HFF-Myc (cell line): ENCODE measurements around the gene HOXB9.
A peak's percentile ranks its signal among the peaks of the same experiment; 100 is the strongest.

Experiments
- DNase-seq: peaks from one replicate; pipeline ENCODE4 v3.0.0-alpha.2; 2011; ENCODE audit warnings: low read depth; ENCODE audit errors: extremely low read depth
- H3K4me3 ChIP-seq: replicated peaks from 2 replicates; pipeline ENCODE4 v1.5.1; 2011; ENCODE audit warnings: low read depth, mild to moderate bottlenecking, control low read depth, low read length
- TF ChIP-seq, protein P1 (sequence below): IDR thresholded peaks from 2 replicates; pipeline ENCODE4 v1.5.1; 2012; ENCODE audit warnings: mild to moderate bottlenecking, low read depth, low read length, control low read depth; ENCODE audit errors: missing control alignments

The HOXB9 gene

DNA sequence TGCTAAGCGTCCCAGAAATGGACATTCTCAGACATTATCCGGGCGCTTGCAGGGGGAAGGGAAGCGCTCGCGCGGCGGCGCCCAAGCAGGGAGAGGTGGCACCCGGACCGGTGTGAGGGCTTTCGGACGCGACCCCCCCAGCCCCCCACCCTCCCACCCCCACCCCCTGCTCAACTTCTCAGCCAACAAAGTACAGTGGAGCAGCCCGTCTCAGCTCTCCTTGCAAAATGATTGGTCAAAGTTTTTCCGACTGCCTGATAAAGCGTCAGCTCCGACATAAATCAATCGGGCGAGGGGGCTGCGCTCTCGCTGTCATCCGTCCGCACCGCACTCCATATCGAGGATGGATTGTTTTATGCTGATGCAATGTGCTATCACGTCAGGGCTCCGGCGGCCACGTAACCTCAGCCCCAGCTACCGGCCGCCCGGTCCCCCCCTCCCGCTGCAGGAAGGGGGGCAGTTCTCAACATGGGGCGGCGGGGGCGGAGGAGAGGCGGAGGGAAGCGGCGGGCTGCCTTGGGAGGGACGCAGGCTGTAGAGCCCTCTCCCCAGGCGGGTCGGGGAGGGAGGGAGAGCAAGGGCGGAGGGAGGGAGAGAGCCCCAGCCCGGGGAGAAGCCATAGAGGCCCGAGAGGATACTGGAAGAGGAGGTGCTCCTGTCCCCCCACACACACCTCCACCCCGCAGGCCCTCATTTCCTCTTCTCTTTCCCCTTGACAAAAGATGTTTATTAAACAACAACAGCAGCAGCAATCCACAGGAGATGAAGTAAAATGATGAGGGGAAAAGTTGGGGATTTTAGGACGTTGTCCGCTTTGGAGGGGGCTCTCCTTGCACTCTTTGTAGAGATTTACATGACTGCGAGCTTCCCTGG is at the start of gene HOXB9:
HOXB9 (minus strand) TSS at position 114 of the 873 bp plus-strand sequence; CDS start at position 25, 89 bp downstream.
- H3K4me3 ChIP-seq: no peak within 1 kb of the TSS
- DNase-seq: no peak
- TF ChIP-seq, protein P1, sequence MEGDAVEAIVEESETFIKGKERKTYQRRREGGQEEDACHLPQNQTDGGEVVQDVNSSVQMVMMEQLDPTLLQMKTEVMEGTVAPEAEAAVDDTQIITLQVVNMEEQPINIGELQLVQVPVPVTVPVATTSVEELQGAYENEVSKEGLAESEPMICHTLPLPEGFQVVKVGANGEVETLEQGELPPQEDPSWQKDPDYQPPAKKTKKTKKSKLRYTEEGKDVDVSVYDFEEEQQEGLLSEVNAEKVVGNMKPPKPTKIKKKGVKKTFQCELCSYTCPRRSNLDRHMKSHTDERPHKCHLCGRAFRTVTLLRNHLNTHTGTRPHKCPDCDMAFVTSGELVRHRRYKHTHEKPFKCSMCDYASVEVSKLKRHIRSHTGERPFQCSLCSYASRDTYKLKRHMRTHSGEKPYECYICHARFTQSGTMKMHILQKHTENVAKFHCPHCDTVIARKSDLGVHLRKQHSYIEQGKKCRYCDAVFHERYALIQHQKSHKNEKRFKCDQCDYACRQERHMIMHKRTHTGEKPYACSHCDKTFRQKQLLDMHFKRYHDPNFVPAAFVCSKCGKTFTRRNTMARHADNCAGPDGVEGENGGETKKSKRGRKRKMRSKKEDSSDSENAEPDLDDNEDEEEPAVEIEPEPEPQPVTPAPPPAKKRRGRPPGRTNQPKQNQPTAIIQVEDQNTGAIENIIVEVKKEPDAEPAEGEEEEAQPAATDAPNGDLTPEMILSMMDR: no peak

DNA sequence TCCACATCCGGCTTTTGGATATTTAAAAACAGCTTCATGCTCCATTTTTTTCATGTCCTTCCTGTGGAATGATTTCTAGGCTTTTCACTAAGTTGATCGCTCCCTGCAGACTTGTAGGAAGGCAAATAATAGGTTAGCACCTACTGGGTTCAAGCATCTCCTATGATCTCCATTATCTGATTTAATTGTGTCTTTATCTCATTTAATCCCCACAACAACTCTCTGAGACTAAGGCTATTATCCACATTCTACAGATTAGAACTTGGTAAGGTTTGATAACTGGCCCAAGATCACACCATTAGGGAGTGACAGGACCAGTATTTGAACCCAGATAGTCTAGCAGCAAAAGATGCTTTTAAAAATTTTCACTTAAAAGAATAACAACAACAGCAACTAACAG is 46.2 kb upstream of the HOXB9 start:
- no peak for DNase-seq
- H3K4me3 ChIP-seq: no peak overlapping the region
- TF ChIP-seq, protein P1: no peak

DNA sequence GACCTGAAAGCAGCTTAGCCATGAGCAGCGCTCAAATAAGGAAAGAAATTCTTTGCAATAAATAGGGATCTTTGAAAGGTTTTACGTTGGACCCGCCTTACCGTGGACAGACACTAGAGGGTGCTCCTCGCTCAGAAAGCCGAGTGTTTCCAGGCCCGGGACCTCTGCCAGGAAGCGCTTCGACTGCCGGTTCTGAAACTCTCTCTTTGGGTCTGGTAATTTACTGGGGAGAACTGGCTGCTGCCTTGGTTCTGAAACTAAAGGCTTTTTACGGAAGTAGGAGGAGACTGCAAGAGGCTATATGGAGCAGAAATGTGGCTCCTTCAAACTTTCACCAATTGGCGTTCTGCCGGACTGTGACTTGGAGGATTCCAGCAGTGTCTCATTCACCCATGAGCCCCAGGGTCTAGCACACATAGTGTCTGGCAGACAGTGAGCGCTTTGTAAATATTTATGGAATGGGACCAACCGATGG is 45.6 kb upstream of the HOXB9 start:
- TF ChIP-seq, protein P1: peak; percentile 89
- peak; percentile 19 for DNase-seq
- peak overlapping the region; percentile 27 for H3K4me3 ChIP-seq

DNA sequence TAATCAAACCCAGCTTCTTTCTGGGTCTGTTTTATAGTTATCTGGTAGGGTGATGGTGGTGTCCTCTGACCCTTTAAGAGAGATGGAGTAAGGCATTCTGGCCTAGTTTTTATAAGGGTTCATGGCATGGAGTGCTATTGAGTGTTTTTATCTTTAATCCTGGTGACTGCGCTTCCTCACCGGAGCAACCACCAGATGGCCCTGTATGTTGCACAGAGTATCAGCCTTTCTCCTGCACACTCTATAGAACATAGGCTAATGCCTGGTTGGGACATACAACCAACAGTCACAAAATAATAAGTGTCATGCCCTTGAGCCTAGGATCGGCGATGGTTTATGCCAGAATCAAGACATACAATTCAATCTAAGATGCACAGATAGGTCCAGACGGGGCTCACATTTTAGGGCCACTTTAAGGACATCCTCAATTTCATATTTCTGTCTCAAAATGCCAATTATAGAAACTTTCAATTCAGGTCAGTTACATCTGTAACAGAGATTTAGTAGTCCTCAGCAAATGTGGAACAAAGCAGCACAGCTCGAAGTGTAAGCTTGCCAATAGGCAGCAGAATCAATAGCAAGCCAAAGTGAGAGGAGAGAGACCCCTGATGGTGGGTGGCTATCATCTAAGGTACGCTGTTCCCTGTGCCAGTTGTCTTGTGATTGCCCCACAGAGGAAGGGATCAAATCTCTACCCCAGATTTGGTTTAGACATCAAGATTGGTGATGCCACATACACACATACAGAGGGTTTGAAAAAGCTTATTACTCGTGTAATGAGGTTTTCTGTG is 37.2 kb upstream of the HOXB9 start:
- TF ChIP-seq, protein P1: peak; percentile 15
- DNase-seq: no peak

DNA sequence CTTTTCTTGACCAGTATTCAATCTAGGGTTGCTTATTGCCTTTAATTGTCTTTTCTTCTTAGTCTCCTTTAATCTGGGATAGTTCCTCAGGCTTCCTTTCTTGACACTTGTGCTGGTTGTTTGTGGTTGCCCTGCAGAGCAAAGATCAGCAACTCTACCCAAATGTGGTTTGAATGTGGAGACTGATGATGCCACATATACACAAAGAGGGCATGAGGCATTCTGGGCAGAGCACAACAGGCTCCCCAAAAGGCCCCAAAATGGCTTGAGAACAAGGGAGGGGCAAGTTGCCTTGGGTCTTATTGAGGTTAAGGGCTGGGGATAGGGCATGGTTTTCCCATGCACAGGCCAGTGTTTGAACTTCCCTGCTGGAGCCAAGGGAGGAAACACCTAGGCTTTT is 29.8 kb upstream of the HOXB9 start:
- DNase-seq: no peak

More for the DNA sequence above, 37.2 kb upstream of the HOXB9 start:
- no peak overlapping the region for H3K4me3 ChIP-seq

DNA sequence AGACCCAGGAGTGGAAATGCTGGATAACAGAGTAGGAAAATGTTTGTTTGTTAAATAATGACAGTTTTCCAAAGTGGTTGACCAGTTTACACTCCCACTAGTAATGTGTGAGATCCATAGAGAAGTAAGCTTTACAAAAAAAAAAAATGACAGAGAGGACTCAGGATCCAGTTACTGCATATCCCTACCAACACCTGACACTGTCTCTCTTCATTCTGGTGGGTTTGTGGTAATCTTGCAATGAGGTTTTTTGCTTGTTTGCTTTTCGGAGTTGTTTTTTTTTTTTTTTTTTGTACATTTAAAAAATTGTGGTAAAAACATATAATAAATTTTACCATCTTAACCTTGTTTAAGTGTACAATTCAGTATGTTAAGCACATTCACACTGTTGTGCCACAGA is 23.6 kb upstream of the HOXB9 start:
- no peak overlapping the region for H3K4me3 ChIP-seq
- no peak for DNase-seq
- TF ChIP-seq, protein P1: no peak

More for the DNA sequence above, 29.8 kb upstream of the HOXB9 start:
- TF ChIP-seq, protein P1: no peak
- H3K4me3 ChIP-seq: no peak overlapping the region
